H1 (cell line): ENCODE results near the gene TGFB1. TPM values are rescaled to one million over a fixed set of nuclear protein-coding genes. Genes with fewer than 3 reads are reported as not detected.

Source experiments
- CTCF ChIA-PET: fragments of 300-600 bp; sonication (Branson Sonifier 250); formaldehyde crosslinking; loops from one replicate; lab custom pipeline; 2021; ENCODE audit not compliant: partially characterized antibody; lab: Charles Lee
- POLR2A ChIA-PET: fragments of 300-600 bp; sonication (Branson Sonifier 250); formaldehyde crosslinking; loops from one replicate; lab custom pipeline; 2021; ENCODE audit warnings: inconsistent platforms; ENCODE audit not compliant: partially characterized antibody; lab: Charles Lee
- DNase-seq, 2 experiments: peaks; one replicate each; pipeline versions ENCODE4 v3.0.0 to v3.0.0-alpha.2; 2010 to 2022; ENCODE audit warnings: low spot score in 2 of 2, low read depth in 1 of 2, mixed read lengths in 1 of 2
- FAIRE-seq: peaks from 2 replicates; lab custom pipeline; 2011; peaks lifted over from hg19 to GRCh38; lab: Jason Lieb, UNC
- H2AFZ ChIP-seq: 2 replicates; pipeline ENCODE4 v1.8.1; 2012; ENCODE audit warnings: low read length, inconsistent platforms
- H2AK5ac ChIP-seq: 2 replicates; pipeline ENCODE4 v1.6.1; 2013; ENCODE audit warnings: low read depth, low read length
- H2BK120ac ChIP-seq: replicated peaks from 2 replicates; pipeline ENCODE3; 2013; ENCODE audit warnings: low read depth, low read length, inconsistent platforms
- H2BK12ac ChIP-seq: 2 replicates; pipeline ENCODE4 v1.6.1; 2013; ENCODE audit warnings: low read depth, low read length
- H2BK15ac ChIP-seq: 2 replicates; pipeline ENCODE4 v1.6.1; 2013; ENCODE audit warnings: low read length
- H2BK20ac ChIP-seq: 2 replicates; pipeline ENCODE4 v1.6.1; 2013; ENCODE audit warnings: low read length
- H2BK5ac ChIP-seq: 2 replicates; pipeline ENCODE4 v1.6.1; 2013; ENCODE audit warnings: low read depth, low read length
- H3K14ac ChIP-seq: 2 replicates; pipeline ENCODE4 v1.6.1; 2013; ENCODE audit warnings: inconsistent platforms; ENCODE audit not compliant: insufficient read length
- H3K18ac ChIP-seq: 2 replicates; pipeline ENCODE4 v1.6.1; 2013; ENCODE audit warnings: low read length; ENCODE audit errors: extremely low read depth
- H3K23ac ChIP-seq: 2 replicates; pipeline ENCODE4 v1.6.1; 2013; ENCODE audit warnings: inconsistent platforms; ENCODE audit not compliant: insufficient read length
- H3K23me2 ChIP-seq: 2 replicates; pipeline ENCODE4 v1.6.1; 2013; ENCODE audit warnings: low read depth, low read length
- H3K27ac ChIP-seq: 2 replicates; pipeline ENCODE4 v1.6.1; 2011; ENCODE audit warnings: low read depth, low read length, inconsistent platforms
- H3K27me3 ChIP-seq, 4 experiments: replicated peaks in 1 of 4; 1 replicate in 1 of 4; 2 replicates in 3 of 4; pipeline versions ENCODE4 v1.6.1 to v1.8.1; 2011 to 2013; ENCODE audit warnings: low read length in 3 of 4, mild to moderate bottlenecking in 3 of 4, inconsistent platforms in 2 of 4, mixed read lengths in 2 of 4, moderate library complexity in 1 of 4; ENCODE audit not compliant: control insufficient read depth in 3 of 4, insufficient read depth in 3 of 4; ENCODE audit errors: extremely low read depth in 1 of 4
- H3K36me3 ChIP-seq, 4 experiments: 2 replicates each; pipeline versions ENCODE4 v1.6.1 to v1.8.1; 2011 to 2013; ENCODE audit warnings: mild to moderate bottlenecking in 4 of 4, low read length in 3 of 4, moderate library complexity in 2 of 4, control low read depth in 1 of 4, inconsistent platforms in 1 of 4; ENCODE audit not compliant: insufficient read depth in 4 of 4, control insufficient read depth in 2 of 4
- H3K4ac ChIP-seq: replicated peaks from 2 replicates; pipeline ENCODE3; 2013; ENCODE audit warnings: low read length, low read depth, mixed read lengths, inconsistent platforms; ENCODE audit not compliant: insufficient read length
- H3K4me1 ChIP-seq, 4 experiments: replicated peaks in 1 of 4; 1 replicate in 1 of 4; 2 replicates in 3 of 4; pipeline versions ENCODE4 v1.6.1 to v1.8.1; 2011 to 2013; ENCODE audit warnings: low read length in 3 of 4, inconsistent platforms in 2 of 4, mixed read lengths in 1 of 4; ENCODE audit not compliant: insufficient read depth in 4 of 4, control insufficient read depth in 3 of 4
- H3K4me2 ChIP-seq, 2 experiments: 2 replicates each; pipeline versions ENCODE4 v1.6.1 to v1.8.1; 2011 to 2013; ENCODE audit warnings: low read depth in 2 of 2, low read length in 2 of 2, control low read depth in 1 of 2, inconsistent platforms in 1 of 2, mild to moderate bottlenecking in 1 of 2; ENCODE audit not compliant: insufficient read depth in 1 of 2
- H3K4me3 ChIP-seq, 4 experiments: fragments of 200-600, 300-600 bp in 1 of 4; sonication (generic), shearing (Covaris generic), sonication (Bioruptor Twin) in 1 of 4; 2 replicates each; pipeline versions ENCODE4 v1.5.1 to v1.8.1; 2011 to 2016; ENCODE audit warnings: low read length in 4 of 4, low read depth in 3 of 4, control low read depth in 2 of 4, inconsistent platforms in 2 of 4, mild to moderate bottlenecking in 2 of 4, mixed read lengths in 1 of 4, moderate library complexity in 1 of 4; ENCODE audit not compliant: insufficient read depth in 2 of 4; ENCODE audit errors: extremely low read depth in 1 of 4
- H3K56ac ChIP-seq: replicated peaks from 2 replicates; pipeline ENCODE3; 2013; ENCODE audit warnings: low read depth, mild to moderate bottlenecking, mixed read lengths, low read length, inconsistent platforms; ENCODE audit not compliant: insufficient read length
- H3K79me1 ChIP-seq: 2 replicates; pipeline ENCODE4 v1.6.1; 2013; ENCODE audit warnings: low read depth, low read length, control low read depth
- H3K79me2 ChIP-seq, 2 experiments: 2 replicates each; pipeline versions ENCODE4 v1.6.1 to v1.8.1; 2012 to 2013; ENCODE audit warnings: low read length in 2 of 2, mild to moderate bottlenecking in 2 of 2, inconsistent platforms in 1 of 2; ENCODE audit not compliant: insufficient read depth in 2 of 2, control insufficient read depth in 1 of 2
- H3K9ac ChIP-seq, 4 experiments: replicated peaks in 1 of 4; 1 replicate in 1 of 4; 2 replicates in 3 of 4; pipeline versions ENCODE4 v1.6.1 to v1.8.1; 2011 to 2013; ENCODE audit warnings: low read depth in 3 of 4, low read length in 3 of 4, control low read depth in 2 of 4, mild to moderate bottlenecking in 2 of 4, moderate library complexity in 2 of 4, inconsistent platforms in 1 of 4; ENCODE audit errors: extremely low read depth in 1 of 4
- H3K9me3 ChIP-seq, 2 experiments: 2 replicates each; pipeline versions ENCODE4 v1.6.1 to v1.8.1; 2012 to 2013; ENCODE audit warnings: mild to moderate bottlenecking in 2 of 2, moderate library complexity in 2 of 2, control low read depth in 1 of 2, inconsistent platforms in 1 of 2, low read depth in 1 of 2, low read length in 1 of 2, mixed read lengths in 1 of 2; ENCODE audit not compliant: insufficient read depth in 2 of 2
- H4K20me1 ChIP-seq, 2 experiments: replicated peaks in 1 of 2; 2 replicates each; pipeline versions ENCODE3 to v1.8.1; 2011 to 2013; ENCODE audit warnings: inconsistent platforms in 2 of 2, low read length in 2 of 2, mild to moderate bottlenecking in 1 of 2; ENCODE audit not compliant: insufficient read depth in 2 of 2, control insufficient read depth in 1 of 2
- H4K5ac ChIP-seq: 2 replicates; pipeline ENCODE4 v1.6.1; 2013; ENCODE audit warnings: low read length, low read depth, mixed read lengths, inconsistent platforms; ENCODE audit not compliant: insufficient read length
- H4K8ac ChIP-seq: 2 replicates; pipeline ENCODE4 v1.8.0; 2013; ENCODE audit warnings: mild to moderate bottlenecking, moderate library complexity, low read length, inconsistent platforms; ENCODE audit not compliant: insufficient read depth; ENCODE audit errors: extremely low read depth
- H4K91ac ChIP-seq: replicated peaks from 2 replicates; pipeline ENCODE3; 2013; ENCODE audit warnings: low read length, mixed read lengths, inconsistent platforms; ENCODE audit not compliant: insufficient read length
- EP300 ChIP-seq, 2 experiments: IDR thresholded peaks; 1 replicate in 1 of 2; 2 replicates in 1 of 2; pipeline ENCODE4 v1.6.1; 2011 to 2012; ENCODE audit warnings: low read depth in 2 of 2, low read length in 2 of 2, mild to moderate bottlenecking in 2 of 2, borderline replicate concordance in 1 of 2, inconsistent platforms in 1 of 2, moderate library complexity in 1 of 2
- EZH2 ChIP-seq: fragments of 200-600 bp; sonication (generic); IDR thresholded peaks from 2 replicates; pipeline ENCODE4 v1.7.1; 2012; ENCODE audit warnings: low read depth, mild to moderate bottlenecking, moderate library complexity, low read length, inconsistent platforms; ENCODE audit not compliant: severe bottlenecking
- HDAC6 ChIP-seq: IDR thresholded peaks from one replicate; pipeline ENCODE4 v1.7.1; 2012; ENCODE audit warnings: low read depth, mild to moderate bottlenecking, inconsistent platforms, low read length, moderate library complexity
- NRF1 ChIP-seq: IDR thresholded peaks from 2 replicates; pipeline ENCODE4 v1.6.1; 2011; ENCODE audit warnings: mild to moderate bottlenecking, low read depth, low read length, improper control_type of control experiment
- PHF8 ChIP-seq: fragments of 200-600 bp; sonication (generic); conservative IDR thresholded peaks from 2 replicates; pipeline ENCODE4 v1.7.1; 2012; ENCODE audit warnings: low read depth, mild to moderate bottlenecking, inconsistent platforms, low read length, moderate library complexity
- RNF2 ChIP-seq: fragments of 200-900, 300-1000 bp; sonication (generic); IDR thresholded peaks from 2 replicates; pipeline ENCODE4 v1.7.1; 2016; ENCODE audit warnings: borderline replicate concordance, low read depth, mild to moderate bottlenecking, antibody characterized with exemption, low read length; ENCODE audit not compliant: poor library complexity, severe bottlenecking; ENCODE audit errors: missing control alignments
- RXRA ChIP-seq: IDR thresholded peaks from 2 replicates; pipeline ENCODE4 v1.6.1; 2011; ENCODE audit warnings: low read depth, mild to moderate bottlenecking, low read length, moderate library complexity; ENCODE audit not compliant: insufficient read depth
- SIX5 ChIP-seq: IDR thresholded peaks from 2 replicates; pipeline ENCODE4 v1.6.1; 2011; ENCODE audit warnings: mild to moderate bottlenecking, low read depth, low read length
- WGBS, 2 experiments: shearing (Covaris generic) in 1 of 2; methylation state at CpG; one replicate each; pipeline versions ENCODE4 v1.1.6 to v1.1.7; 2013 to 2015; ENCODE audit warnings: low lambda C conversion rate in 2 of 2, mixed read lengths in 2 of 2, inconsistent platforms in 1 of 2, low coverage in 1 of 2, missing lambda C conversion rate in 1 of 2; ENCODE audit not compliant: insufficient replicate concordance in 2 of 2, insufficient coverage in 1 of 2, insufficient read length in 1 of 2; ENCODE audit errors: extremely low coverage in 1 of 2, missing lambda C conversion rate in 1 of 2; 5-methylcytosine and 5-hydroxymethylcytosine counted together
- polyA plus RNA-seq, 7 experiments: library from polyadenylated mRNA; depleted of rRNA in 3 of 7; stranded (reverse) in 5 of 7; unstranded in 2 of 7; fragments of >200 nt in 5 of 7; fragments of 200-250 nt in 2 of 7; gene quantifications; 1 replicate in 5 of 7; 2 replicates in 1 of 7; 4 replicates in 1 of 7; pipeline versions ENCODE4 v1.2.1 to v1.2.3, GENCODE V29; 2011 to 2013; ENCODE audit warnings: missing spikeins in 2 of 7, mixed read lengths in 2 of 7
- total RNA-seq: library from RNA; stranded (reverse); fragmentation: NEBNext Ultra II Directional; extraction: Animal tissue kit (Norgen Biotek cat#: 25700); gene quantifications from 2 replicates; pipeline ENCODE4 v1.2.1, GENCODE V29; 2021
- TF ChIP-seq, protein P1 (sequence below): IDR thresholded peaks from 2 replicates; pipeline ENCODE4 v1.6.1; 2012; ENCODE audit warnings: inconsistent platforms

TGFB1 gene
- total and polyA plus RNA-seq, 2 of the 8 experiments (the other 6 are each of a cell fraction or from before 2014, with no cell fraction given): 1.7 to 10.6 TPM

DNA sequence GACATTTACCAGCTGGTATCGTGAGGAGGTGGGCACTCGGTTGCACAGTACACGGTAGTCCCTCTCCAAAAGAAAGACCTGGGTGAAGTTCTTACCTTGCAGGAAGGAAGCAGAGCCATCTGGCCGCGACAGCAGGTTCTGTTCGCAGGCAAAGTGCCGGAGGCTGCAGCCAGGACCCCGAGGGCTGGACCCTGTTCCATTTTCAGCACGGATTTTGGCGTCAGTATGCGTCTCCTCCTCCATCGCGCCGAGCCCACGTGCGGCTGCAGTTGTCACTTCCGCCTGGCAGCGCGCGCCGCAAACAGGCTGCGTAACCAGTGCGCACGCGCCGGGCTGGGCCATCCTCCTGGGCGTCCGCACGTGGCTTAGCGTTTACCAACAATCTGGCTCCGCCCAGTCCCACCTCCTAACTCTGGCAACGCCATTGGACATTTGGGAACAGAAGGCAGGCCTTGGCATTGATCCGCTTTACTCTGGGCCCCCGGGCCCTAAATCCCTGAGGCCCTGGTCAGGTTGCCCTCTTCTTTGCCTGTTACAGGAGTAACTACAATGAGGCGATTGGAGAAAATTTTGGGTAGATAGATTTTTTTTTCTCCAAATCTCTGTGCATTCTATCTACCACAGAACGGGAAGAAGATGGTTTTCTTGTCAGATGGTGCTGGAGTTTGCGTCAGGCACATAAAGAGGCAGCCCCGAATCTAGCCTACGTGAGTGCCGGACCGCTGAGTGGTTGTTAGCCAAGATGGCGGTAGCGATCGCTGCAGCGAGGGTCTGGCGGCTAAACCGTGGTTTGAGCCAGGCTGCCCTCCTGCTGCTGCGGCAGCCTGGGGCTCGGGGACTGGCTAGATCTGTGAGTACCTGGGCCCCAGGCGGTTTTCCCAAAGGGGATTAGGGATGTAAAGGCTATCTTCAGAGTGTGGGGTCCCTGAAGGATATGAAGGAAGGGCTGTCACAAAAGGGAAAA lies 43.6 kb upstream of the TGFB1 start, which contains the start of the genes BCKDHA and EXOSC5:
Gene BCKDHA, plus strand, starts transcription at position 733 of the 964 bp plus-strand sequence. Its CDS starts 10 bp downstream, at position 743.
Gene EXOSC5, minus strand, starts transcription at position 274 of the 964 bp plus-strand sequence. Its CDS starts 31 bp downstream, at position 243.
- FAIRE-seq (peak; percentile 52), DNase-seq (peak; percentile 96 to 98)
- ChIA-PET POLR2A (interaction anchor here (1.1 to 2.5 kb wide), 4 partner anchors 11 to 42 kb away, joined by 3 to 10 read pairs (median 8); partner anchors contain the start of genes B3GNT8 and DMAC2), CTCF (no interaction called here)
- Histone ChIP-seq H3K79me1 (peaks cover 10% of the 10 kb centered on the region; the same call in 1 of the 2 replicates), H3K9me3 (no peaks in the 10 kb centered on the region), H4K8ac (no peak within 1 kb of the TSS), H3K23ac (no peak within 1 kb of the TSS), H3K27me3 (no peaks in the 10 kb centered on the region), H2BK12ac (no peak within 1 kb of the TSS), H3K4me2 (peak within 1 kb of the TSS; percentile 90 to 92), H3K4me1 (peaks cover 0 to 5% (median 0%) of the 10 kb centered on the region in 4 experiments; a peak in 5 of 7 replicates), H4K20me1 (no peaks in the 10 kb centered on the region), H3K23me2 (peaks cover 4% of the 10 kb centered on the region), H4K91ac (no peak within 1 kb of the TSS), H2BK120ac (no peak within 1 kb of the TSS), H4K5ac (no peak within 1 kb of the TSS), H2BK20ac (no peak within 1 kb of the TSS), H2AK5ac (no peak within 1 kb of the TSS; the same call in 1 of the 2 replicates), H3K9ac (peak within 1 kb of the TSS; percentile 84 to 96 (median 89)), H3K18ac (peak within 1 kb of the TSS; percentile 73; the same call in 1 of the 2 replicates), H3K56ac (no peak within 1 kb of the TSS), H3K27ac (peak within 1 kb of the TSS; percentile 96), H2BK5ac (peak within 1 kb of the TSS; percentile 95), H2AFZ (peak within 1 kb of the TSS; percentile 82), H3K79me2 (peaks cover 0 to 33% of the 10 kb centered on the region in 2 experiments; a peak in 2 of 4 replicates), H3K4me3 (peak within 1 kb of the TSS; percentile 85 to 99 (median 98)), H3K36me3 (no peaks in the 10 kb centered on the region), H2BK15ac (no peak within 1 kb of the TSS), H3K14ac (no peak within 1 kb of the TSS), H3K4ac (peak within 1 kb of the TSS; percentile 17)
- 2% methylated on average over 50 of the region's 50 CpGs; no CpG with 5 or more reads in 1 of the 2 experiments for WGBS, 2 experiments
- no peak for TF ChIP-seq RNF2
- TF ChIP-seq NRF1: peak; percentile 95
- no peak for TF ChIP-seq EZH2
- TF ChIP-seq HDAC6: no peak
- no peak for TF ChIP-seq SIX5
- TF ChIP-seq, protein P1, sequence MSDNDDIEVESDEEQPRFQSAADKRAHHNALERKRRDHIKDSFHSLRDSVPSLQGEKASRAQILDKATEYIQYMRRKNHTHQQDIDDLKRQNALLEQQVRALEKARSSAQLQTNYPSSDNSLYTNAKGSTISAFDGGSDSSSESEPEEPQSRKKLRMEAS: peak; percentile 100
- no peak for TF ChIP-seq EP300 (IDR thresholded peaks at IDR 0.05; ENCODE audit: borderline replicate concordance in 1 of 2, low read depth in 2 of 2, low read length in 2 of 2)
- no peak for TF ChIP-seq RXRA
- TF ChIP-seq PHF8: peak; percentile 75
